Stimulated activated CD4-positive, alpha-beta T cell treated with anti-CD3 and anti-CD28 coated beads, TNF-alpha, amount 100 ng/mL, for 48 hours (primary cell): ENCODE results near the gene DHX16.

Experiments used
- DNase-seq, 3 donors: peaks; one replicate each; pipeline ENCODE4 v3.0.0-alpha.2; 2020; ENCODE audit warnings: low read depth in 3 of 3

Gene DHX16

GRCh38 chr6:30603961-30604360 lies 68.8 kb downstream of the DHX16 start:
- DNase-seq: no peak
